ENCODE results near the gene SLC25A22. TPM values are rescaled to one million over a fixed set of nuclear protein-coding genes. Genes with fewer than 3 reads are reported as not detected.

The SLC25A22 gene
- total and polyA plus RNA-seq, 10 donors: 6.3 to 23.2 (median 14.1) TPM

GRCh38 chr11:830295-831117, 32.4 kb upstream of the SLC25A22 start:
- Histone ChIP-seq H3K4me3 (peak overlapping the region; percentile 29 to 74 (median 43)), H3K27me3 (replicated peaks in 1 of 7) (peaks cover 0 to 88% (median 22%) of the 10 kb centered on the region in 7 donors), H3K9me3 (no peaks in the 10 kb centered on the region), H3K36me3 (peaks cover 0 to 5% (median 0%) of the 10 kb centered on the region in 6 donors), H3K27ac (peak overlapping the region in 5 of 8 donors; percentile 77 to 88 (median 86)), H3K4me1 (peaks cover 59 to 97% (median 92%) of the 10 kb centered on the region in 6 donors)
- TF ChIP-seq POLR2A (IDR thresholded peaks at IDR 0.05) (no peak), CTCF (IDR thresholded peaks at IDR 0.05 in 8 of 11, conservative IDR thresholded peaks at IDR 0.05 in 3 of 11) (no peak), POLR2AphosphoS5 (IDR thresholded peaks at IDR 0.05) (peak; percentile 8 to 46 (median 36))
- intact Hi-C loops (cut with DNase I; ENCODE audit: low total_unique reads): no loop called here
- peak; percentile 93 for DNase-seq
- 1 to 8% (median 3%) methylated on average over 39 to 78 of the region's 78 CpGs for WGBS, 5 donors

GRCh38 chr11:829847-830294, 31.8 kb upstream of the SLC25A22 start:
- Histone ChIP-seq H3K4me1 (peaks cover 59 to 97% (median 89%) of the 10 kb centered on the region in 6 donors), H3K27me3 (replicated peaks in 1 of 7) (peaks cover 0 to 82% (median 22%) of the 10 kb centered on the region in 7 donors), H3K36me3 (peaks cover 0 to 11% (median 5%) of the 10 kb centered on the region in 6 donors), H3K4me3 (peak overlapping the region; percentile 29 to 74 (median 43)), H3K9me3 (no peaks in the 10 kb centered on the region), H3K27ac (peak overlapping the region in 7 of 8 donors; percentile 51 to 88 (median 80))
- 0 to 2% (median 2%) methylated on average over 9 to 39 of the region's 39 CpGs for WGBS, 5 donors
- intact Hi-C loops (cut with DNase I; ENCODE audit: low total_unique reads): no loop called here
- peak in 1 of 3 donors; percentile 15 for TF ChIP-seq POLR2A (IDR thresholded peaks at IDR 0.05)
- peak in 2 of 3 donors; percentile 64 to 83 for TF ChIP-seq POLR2AphosphoS5 (IDR thresholded peaks at IDR 0.05)
- TF ChIP-seq CTCF (IDR thresholded peaks at IDR 0.05 in 8 of 11, conservative IDR thresholded peaks at IDR 0.05 in 3 of 11): no peak
- peak; percentile 84 for DNase-seq

GRCh38 chr11:829176-829846, 31.2 kb upstream of the SLC25A22 start:
- Histone ChIP-seq H3K4me1 (peaks cover 56 to 97% (median 84%) of the 10 kb centered on the region in 6 donors), H3K27me3 (replicated peaks in 1 of 7) (peaks cover 0 to 77% (median 22%) of the 10 kb centered on the region in 7 donors), H3K4me3 (peak overlapping the region; percentile 29 to 74 (median 43)), H3K9me3 (no peaks in the 10 kb centered on the region), H3K36me3 (peaks cover 0 to 17% (median 11%) of the 10 kb centered on the region in 6 donors), H3K27ac (peak overlapping the region in 7 of 8 donors; percentile 51 to 88 (median 80))
- 2 to 13% (median 5%) methylated on average over 33 to 40 of the region's 40 CpGs for WGBS, 5 donors
- intact Hi-C loops (cut with DNase I; ENCODE audit: low total_unique reads): no loop called here
- TF ChIP-seq POLR2AphosphoS5 (IDR thresholded peaks at IDR 0.05): peak; percentile 74 to 81 (median 81)
- no peak for TF ChIP-seq POLR2A (IDR thresholded peaks at IDR 0.05)
- TF ChIP-seq CTCF (IDR thresholded peaks at IDR 0.05 in 8 of 11, conservative IDR thresholded peaks at IDR 0.05 in 3 of 11): no peak
- DNase-seq: peak; percentile 90

Data from spleen (tissue), 11 donors.